H1 (cell line): ENCODE results near the gene KCNK3. TPM values are rescaled to one million over a fixed set of nuclear protein-coding genes. Genes with fewer than 3 reads are reported as not detected.
A peak's percentile ranks its signal among the peaks of the same experiment; 100 is the strongest.

Source experiments
- CTCF ChIA-PET: fragments of 300-600 bp; sonication (Branson Sonifier 250); formaldehyde crosslinking; loops from one replicate; lab custom pipeline; 2021; ENCODE audit not compliant: partially characterized antibody; lab: Charles Lee
- POLR2A ChIA-PET: fragments of 300-600 bp; sonication (Branson Sonifier 250); formaldehyde crosslinking; loops from one replicate; lab custom pipeline; 2021; ENCODE audit warnings: inconsistent platforms; ENCODE audit not compliant: partially characterized antibody; lab: Charles Lee
- DNase-seq, 2 experiments: peaks; one replicate each; pipeline versions ENCODE4 v3.0.0 to v3.0.0-alpha.2; 2010 to 2022; ENCODE audit warnings: low spot score in 2 of 2, low read depth in 1 of 2, mixed read lengths in 1 of 2
- FAIRE-seq: peaks from 2 replicates; lab custom pipeline; 2011; peaks lifted over from hg19 to GRCh38; lab: Jason Lieb, UNC
- H2AFZ ChIP-seq: 2 replicates; pipeline ENCODE4 v1.8.1; 2012; ENCODE audit warnings: low read length, inconsistent platforms
- H2AK5ac ChIP-seq: 2 replicates; pipeline ENCODE4 v1.6.1; 2013; ENCODE audit warnings: low read depth, low read length
- H2BK120ac ChIP-seq: replicated peaks from 2 replicates; pipeline ENCODE3; 2013; ENCODE audit warnings: low read depth, low read length, inconsistent platforms
- H2BK12ac ChIP-seq: 2 replicates; pipeline ENCODE4 v1.6.1; 2013; ENCODE audit warnings: low read depth, low read length
- H2BK15ac ChIP-seq: 2 replicates; pipeline ENCODE4 v1.6.1; 2013; ENCODE audit warnings: low read length
- H2BK20ac ChIP-seq: 2 replicates; pipeline ENCODE4 v1.6.1; 2013; ENCODE audit warnings: low read length
- H2BK5ac ChIP-seq: 2 replicates; pipeline ENCODE4 v1.6.1; 2013; ENCODE audit warnings: low read depth, low read length
- H3K14ac ChIP-seq: 2 replicates; pipeline ENCODE4 v1.6.1; 2013; ENCODE audit warnings: inconsistent platforms; ENCODE audit not compliant: insufficient read length
- H3K18ac ChIP-seq: 2 replicates; pipeline ENCODE4 v1.6.1; 2013; ENCODE audit warnings: low read length; ENCODE audit errors: extremely low read depth
- H3K23ac ChIP-seq: 2 replicates; pipeline ENCODE4 v1.6.1; 2013; ENCODE audit warnings: inconsistent platforms; ENCODE audit not compliant: insufficient read length
- H3K23me2 ChIP-seq: 2 replicates; pipeline ENCODE4 v1.6.1; 2013; ENCODE audit warnings: low read depth, low read length
- H3K27ac ChIP-seq: 2 replicates; pipeline ENCODE4 v1.6.1; 2011; ENCODE audit warnings: low read depth, low read length, inconsistent platforms
- H3K27me3 ChIP-seq, 4 experiments: replicated peaks in 1 of 4; 1 replicate in 1 of 4; 2 replicates in 3 of 4; pipeline versions ENCODE4 v1.6.1 to v1.8.1; 2011 to 2013; ENCODE audit warnings: low read length in 3 of 4, mild to moderate bottlenecking in 3 of 4, inconsistent platforms in 2 of 4, mixed read lengths in 2 of 4, moderate library complexity in 1 of 4; ENCODE audit not compliant: control insufficient read depth in 3 of 4, insufficient read depth in 3 of 4; ENCODE audit errors: extremely low read depth in 1 of 4
- H3K36me3 ChIP-seq, 4 experiments: 2 replicates each; pipeline versions ENCODE4 v1.6.1 to v1.8.1; 2011 to 2013; ENCODE audit warnings: mild to moderate bottlenecking in 4 of 4, low read length in 3 of 4, moderate library complexity in 2 of 4, control low read depth in 1 of 4, inconsistent platforms in 1 of 4; ENCODE audit not compliant: insufficient read depth in 4 of 4, control insufficient read depth in 2 of 4
- H3K4ac ChIP-seq: replicated peaks from 2 replicates; pipeline ENCODE3; 2013; ENCODE audit warnings: low read length, low read depth, mixed read lengths, inconsistent platforms; ENCODE audit not compliant: insufficient read length
- H3K4me1 ChIP-seq, 4 experiments: replicated peaks in 1 of 4; 1 replicate in 1 of 4; 2 replicates in 3 of 4; pipeline versions ENCODE4 v1.6.1 to v1.8.1; 2011 to 2013; ENCODE audit warnings: low read length in 3 of 4, inconsistent platforms in 2 of 4, mixed read lengths in 1 of 4; ENCODE audit not compliant: insufficient read depth in 4 of 4, control insufficient read depth in 3 of 4
- H3K4me2 ChIP-seq, 2 experiments: 2 replicates each; pipeline versions ENCODE4 v1.6.1 to v1.8.1; 2011 to 2013; ENCODE audit warnings: low read depth in 2 of 2, low read length in 2 of 2, control low read depth in 1 of 2, inconsistent platforms in 1 of 2, mild to moderate bottlenecking in 1 of 2; ENCODE audit not compliant: insufficient read depth in 1 of 2
- H3K4me3 ChIP-seq, 4 experiments: fragments of 200-600, 300-600 bp in 1 of 4; sonication (generic), shearing (Covaris generic), sonication (Bioruptor Twin) in 1 of 4; 2 replicates each; pipeline versions ENCODE4 v1.5.1 to v1.8.1; 2011 to 2016; ENCODE audit warnings: low read length in 4 of 4, low read depth in 3 of 4, control low read depth in 2 of 4, inconsistent platforms in 2 of 4, mild to moderate bottlenecking in 2 of 4, mixed read lengths in 1 of 4, moderate library complexity in 1 of 4; ENCODE audit not compliant: insufficient read depth in 2 of 4; ENCODE audit errors: extremely low read depth in 1 of 4
- H3K56ac ChIP-seq: replicated peaks from 2 replicates; pipeline ENCODE3; 2013; ENCODE audit warnings: low read depth, mild to moderate bottlenecking, mixed read lengths, low read length, inconsistent platforms; ENCODE audit not compliant: insufficient read length
- H3K79me1 ChIP-seq: 2 replicates; pipeline ENCODE4 v1.6.1; 2013; ENCODE audit warnings: low read depth, low read length, control low read depth
- H3K79me2 ChIP-seq, 2 experiments: 2 replicates each; pipeline versions ENCODE4 v1.6.1 to v1.8.1; 2012 to 2013; ENCODE audit warnings: low read length in 2 of 2, mild to moderate bottlenecking in 2 of 2, inconsistent platforms in 1 of 2; ENCODE audit not compliant: insufficient read depth in 2 of 2, control insufficient read depth in 1 of 2
- H3K9ac ChIP-seq, 4 experiments: replicated peaks in 1 of 4; 1 replicate in 1 of 4; 2 replicates in 3 of 4; pipeline versions ENCODE4 v1.6.1 to v1.8.1; 2011 to 2013; ENCODE audit warnings: low read depth in 3 of 4, low read length in 3 of 4, control low read depth in 2 of 4, mild to moderate bottlenecking in 2 of 4, moderate library complexity in 2 of 4, inconsistent platforms in 1 of 4; ENCODE audit errors: extremely low read depth in 1 of 4
- H3K9me3 ChIP-seq, 2 experiments: 2 replicates each; pipeline versions ENCODE4 v1.6.1 to v1.8.1; 2012 to 2013; ENCODE audit warnings: mild to moderate bottlenecking in 2 of 2, moderate library complexity in 2 of 2, control low read depth in 1 of 2, inconsistent platforms in 1 of 2, low read depth in 1 of 2, low read length in 1 of 2, mixed read lengths in 1 of 2; ENCODE audit not compliant: insufficient read depth in 2 of 2
- H4K20me1 ChIP-seq, 2 experiments: replicated peaks in 1 of 2; 2 replicates each; pipeline versions ENCODE3 to v1.8.1; 2011 to 2013; ENCODE audit warnings: inconsistent platforms in 2 of 2, low read length in 2 of 2, mild to moderate bottlenecking in 1 of 2; ENCODE audit not compliant: insufficient read depth in 2 of 2, control insufficient read depth in 1 of 2
- H4K5ac ChIP-seq: 2 replicates; pipeline ENCODE4 v1.6.1; 2013; ENCODE audit warnings: low read length, low read depth, mixed read lengths, inconsistent platforms; ENCODE audit not compliant: insufficient read length
- H4K8ac ChIP-seq: 2 replicates; pipeline ENCODE4 v1.8.0; 2013; ENCODE audit warnings: mild to moderate bottlenecking, moderate library complexity, low read length, inconsistent platforms; ENCODE audit not compliant: insufficient read depth; ENCODE audit errors: extremely low read depth
- H4K91ac ChIP-seq: replicated peaks from 2 replicates; pipeline ENCODE3; 2013; ENCODE audit warnings: low read length, mixed read lengths, inconsistent platforms; ENCODE audit not compliant: insufficient read length
- CREB1 ChIP-seq: IDR thresholded peaks from 2 replicates; pipeline ENCODE4 v1.6.1; 2012; ENCODE audit warnings: inconsistent platforms
- MAFK ChIP-seq: IDR thresholded peaks from 2 replicates; pipeline ENCODE4 v1.6.1; 2012; ENCODE audit warnings: low read depth, mild to moderate bottlenecking, improper control_type of control experiment, low read length
- RFX5 ChIP-seq: IDR thresholded peaks from 2 replicates; pipeline ENCODE4 v1.6.1; 2011; ENCODE audit warnings: low read depth, low read length, improper control_type of control experiment, borderline replicate concordance
- RXRA ChIP-seq: IDR thresholded peaks from 2 replicates; pipeline ENCODE4 v1.6.1; 2011; ENCODE audit warnings: low read depth, mild to moderate bottlenecking, low read length, moderate library complexity; ENCODE audit not compliant: insufficient read depth
- WGBS, 2 experiments: shearing (Covaris generic) in 1 of 2; methylation state at CpG; one replicate each; pipeline versions ENCODE4 v1.1.6 to v1.1.7; 2013 to 2015; ENCODE audit warnings: low lambda C conversion rate in 2 of 2, mixed read lengths in 2 of 2, inconsistent platforms in 1 of 2, low coverage in 1 of 2, missing lambda C conversion rate in 1 of 2; ENCODE audit not compliant: insufficient replicate concordance in 2 of 2, insufficient coverage in 1 of 2, insufficient read length in 1 of 2; ENCODE audit errors: extremely low coverage in 1 of 2, missing lambda C conversion rate in 1 of 2; 5-methylcytosine and 5-hydroxymethylcytosine counted together
- polyA plus RNA-seq, 7 experiments: library from polyadenylated mRNA; depleted of rRNA in 3 of 7; stranded (reverse) in 5 of 7; unstranded in 2 of 7; fragments of >200 nt in 5 of 7; fragments of 200-250 nt in 2 of 7; gene quantifications; 1 replicate in 5 of 7; 2 replicates in 1 of 7; 4 replicates in 1 of 7; pipeline versions ENCODE4 v1.2.1 to v1.2.3, GENCODE V29; 2011 to 2013; ENCODE audit warnings: missing spikeins in 2 of 7, mixed read lengths in 2 of 7
- total RNA-seq: library from RNA; stranded (reverse); fragmentation: NEBNext Ultra II Directional; extraction: Animal tissue kit (Norgen Biotek cat#: 25700); gene quantifications from 2 replicates; pipeline ENCODE4 v1.2.1, GENCODE V29; 2021

Gene KCNK3
- total and polyA plus RNA-seq, 2 of the 8 experiments (the other 6 are each of a cell fraction or from before 2014, with no cell fraction given) = 0.29 to 0.30 TPM

GRCh38 chr2:26758790-26759321, 66.3 kb downstream of the KCNK3 start:
- no peak overlapping the region for H4K5ac ChIP-seq
- no peaks in the 10 kb centered on the region for H3K23me2 ChIP-seq
- peak overlapping the region in 1 of 2 experiments; percentile 29; a peak in 1 of 4 replicates for H3K4me2 ChIP-seq
- peak overlapping the region; percentile 99 for H2BK5ac ChIP-seq
- peaks cover 9 to 19% (median 10%) of the 10 kb centered on the region in 4 experiments for H3K4me1 ChIP-seq
- peak overlapping the region; percentile 76; the same call in 1 of the 2 replicates for H3K18ac ChIP-seq
- no peaks in the 10 kb centered on the region for H3K79me2 ChIP-seq
- peak overlapping the region; percentile 68; the same call in 1 of the 2 replicates for H2BK15ac ChIP-seq
- H3K23ac ChIP-seq = no peak overlapping the region
- H3K4me3 ChIP-seq = no peak overlapping the region
- ChIA-PET POLR2A (interaction anchor here (1.7 kb wide), 1 partner anchor 10 kb away, joined by 5 read pairs; no protein-coding TSS in a partner anchor), CTCF (no interaction called here)
- peak overlapping the region; percentile 80 for H3K4ac ChIP-seq
- peak overlapping the region; percentile 75; the same call in 1 of the 2 replicates for H3K27ac ChIP-seq
- peak overlapping the region; percentile 95; the same call in 1 of the 2 replicates for H2AK5ac ChIP-seq
- no peak overlapping the region; a peak in 1 of 7 replicates for H3K9ac ChIP-seq
- no peak overlapping the region for H3K56ac ChIP-seq
- H2BK20ac ChIP-seq = peak overlapping the region; percentile 1; the same call in 1 of the 2 replicates
- H4K91ac ChIP-seq = peak overlapping the region; percentile 92
- no peaks in the 10 kb centered on the region for H3K9me3 ChIP-seq
- H4K8ac ChIP-seq = no peak overlapping the region
- peak overlapping the region; percentile 100 for H2BK12ac ChIP-seq
- no peak overlapping the region for H3K14ac ChIP-seq
- TF ChIP-seq RXRA = no peak
- no peak for TF ChIP-seq MAFK
- no peak for TF ChIP-seq CREB1
- TF ChIP-seq RFX5 = no peak
- H2AFZ ChIP-seq = no peak overlapping the region
- H3K36me3 ChIP-seq = no peaks in the 10 kb centered on the region
- FAIRE-seq = no peak
- peaks cover 0 to 3% (median 0%) of the 10 kb centered on the region in 4 experiments; a peak in 3 of 7 replicates for H3K27me3 ChIP-seq
- H4K20me1 ChIP-seq = no peaks in the 10 kb centered on the region
- no peak for DNase-seq
- 84% methylated on average over 7 of the region's 7 CpGs; no CpG with 5 or more reads in 1 of the 2 experiments for WGBS, 2 experiments
- H3K79me1 ChIP-seq = no peaks in the 10 kb centered on the region
- H2BK120ac ChIP-seq = peak overlapping the region; percentile 36
